ENCODE measurements around the gene TNFAIP8L1.
A peak's percentile ranks its signal among the peaks of the same experiment; 100 is the strongest.

The TNFAIP8L1 gene

DNA sequence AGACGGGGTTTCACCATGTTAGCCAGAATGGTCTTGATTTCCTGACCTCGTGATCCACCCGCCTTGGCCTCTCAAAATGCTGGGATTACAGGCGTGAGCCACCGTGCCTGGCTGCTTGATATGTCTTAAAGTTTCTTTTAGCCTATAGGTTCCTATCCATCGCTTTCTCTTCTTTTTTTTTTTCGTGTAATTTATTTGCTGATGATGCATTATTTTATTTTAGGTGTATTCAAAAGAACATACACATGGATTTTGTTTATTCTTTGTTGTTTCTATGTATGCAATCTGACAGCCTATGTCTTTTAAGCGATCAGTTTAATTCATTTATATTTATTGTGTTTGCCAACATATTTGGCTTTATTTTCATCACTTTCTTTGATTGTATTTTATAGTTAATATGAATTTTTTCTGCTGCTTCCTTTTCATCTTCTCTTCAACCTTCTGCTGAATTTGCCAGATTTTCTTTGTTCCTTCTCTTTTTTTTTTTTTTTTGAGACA, 26.0 kb upstream of the TNFAIP8L1 start:
- DNase-seq = no peak

DNA sequence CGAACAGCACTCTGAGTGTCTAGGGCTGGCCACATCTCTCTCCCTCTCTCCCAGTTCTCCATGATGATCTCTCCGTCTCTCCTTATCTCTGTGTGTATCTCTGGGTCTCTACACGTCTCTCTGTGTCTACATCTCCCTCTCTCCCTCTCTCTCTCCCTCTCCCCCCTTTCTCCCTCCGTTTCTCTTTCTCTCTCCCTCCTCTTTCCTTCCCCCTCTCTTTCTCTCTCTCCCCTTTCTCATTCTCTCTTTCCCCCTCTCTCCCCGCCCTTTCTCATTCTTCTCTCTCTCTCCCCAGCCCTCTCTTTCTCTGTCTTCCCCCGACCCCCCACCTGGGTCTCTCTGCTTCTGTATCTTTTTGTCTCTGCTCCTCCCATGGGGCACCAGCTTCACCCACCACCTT, 21.3 kb upstream of the TNFAIP8L1 start:
- no peak for DNase-seq

DNA sequence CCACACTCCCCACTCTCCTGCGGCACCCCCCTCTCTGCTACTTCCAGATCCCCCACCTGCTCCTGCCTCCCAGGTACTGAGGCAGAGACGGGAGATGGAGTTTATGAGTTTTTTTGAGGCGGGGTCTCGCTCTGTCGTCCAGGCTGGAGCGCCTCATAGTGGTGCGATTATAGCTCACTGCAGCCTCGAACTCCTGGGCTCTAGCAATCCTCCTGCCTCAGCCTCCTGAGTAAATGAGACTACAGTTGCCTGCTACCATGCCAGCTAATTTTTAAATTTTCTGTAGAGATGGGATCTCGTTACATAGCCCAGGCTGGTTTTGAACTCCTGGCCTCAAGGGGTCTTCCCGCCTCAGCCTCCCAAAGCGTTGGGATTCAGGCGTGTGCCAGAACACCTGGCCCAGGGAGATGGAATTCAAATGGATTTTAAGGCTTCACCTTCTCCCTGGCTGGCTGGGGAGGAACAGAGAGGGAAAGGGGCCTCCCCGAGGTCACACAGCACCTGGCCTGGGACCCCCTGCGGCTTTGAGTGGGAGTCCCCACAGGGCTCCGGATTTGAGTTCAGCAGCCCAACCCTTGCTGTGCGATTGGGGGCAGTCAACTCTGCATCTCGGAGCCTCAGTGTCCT, 19.5 kb upstream of the TNFAIP8L1 start:
- DNase-seq = no peak

DNA sequence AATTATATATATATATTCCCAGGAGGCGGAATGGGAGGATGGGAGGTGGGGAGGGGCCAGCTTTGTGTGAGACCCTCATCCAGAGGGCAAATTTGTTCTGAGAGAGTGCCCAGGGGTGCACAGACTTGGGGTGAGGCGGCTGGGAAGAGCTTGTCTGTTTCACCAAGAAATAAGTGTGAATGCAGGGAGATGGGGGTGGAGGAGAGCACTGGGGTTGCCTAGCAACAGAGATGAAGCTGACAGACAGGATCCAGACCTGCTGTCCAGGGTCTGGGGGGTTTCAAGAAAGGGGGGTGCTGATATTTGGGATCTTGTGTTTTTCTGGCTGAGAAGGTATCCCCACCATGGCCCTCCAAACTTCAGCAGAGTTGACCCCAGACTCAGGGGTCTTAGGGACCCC, 18.6 kb upstream of the TNFAIP8L1 start:
- no peak for DNase-seq

DNA sequence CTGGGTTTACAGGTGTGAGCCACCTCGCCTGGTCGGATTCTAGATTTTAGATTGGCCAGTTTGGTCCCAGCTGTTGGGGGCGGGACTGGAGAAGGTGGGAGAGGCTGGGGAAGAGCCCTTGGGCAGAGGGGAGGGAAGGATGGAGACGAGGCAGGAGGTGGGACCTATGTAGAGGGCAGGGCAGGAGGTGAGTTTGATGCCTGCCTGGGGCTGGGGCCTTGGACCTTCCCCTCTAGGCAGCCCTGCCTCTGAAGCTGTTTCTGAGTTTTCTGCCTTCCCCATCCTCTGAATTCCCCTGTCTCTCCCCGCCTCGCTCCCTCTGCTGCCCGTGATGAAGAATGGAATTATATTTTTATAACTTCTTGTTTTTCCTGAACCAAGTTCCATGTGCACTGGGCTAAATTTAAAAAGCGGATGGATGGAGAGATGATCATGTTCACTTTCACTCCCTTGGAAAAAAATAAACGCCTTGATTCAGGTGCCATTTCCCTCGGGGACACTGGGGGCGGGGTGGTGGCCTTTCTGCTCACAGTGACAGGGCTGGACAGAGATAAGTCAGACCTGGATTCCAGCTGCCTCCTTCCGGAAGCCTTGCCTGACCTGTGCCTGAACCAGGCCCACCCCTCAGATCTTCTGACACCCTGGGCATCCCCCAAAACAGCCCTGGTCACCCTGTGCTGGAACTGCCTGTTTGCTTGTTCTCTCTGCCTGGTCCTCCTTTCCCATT, 16.5 kb upstream of the TNFAIP8L1 start:
- no peak for DNase-seq

DNA sequence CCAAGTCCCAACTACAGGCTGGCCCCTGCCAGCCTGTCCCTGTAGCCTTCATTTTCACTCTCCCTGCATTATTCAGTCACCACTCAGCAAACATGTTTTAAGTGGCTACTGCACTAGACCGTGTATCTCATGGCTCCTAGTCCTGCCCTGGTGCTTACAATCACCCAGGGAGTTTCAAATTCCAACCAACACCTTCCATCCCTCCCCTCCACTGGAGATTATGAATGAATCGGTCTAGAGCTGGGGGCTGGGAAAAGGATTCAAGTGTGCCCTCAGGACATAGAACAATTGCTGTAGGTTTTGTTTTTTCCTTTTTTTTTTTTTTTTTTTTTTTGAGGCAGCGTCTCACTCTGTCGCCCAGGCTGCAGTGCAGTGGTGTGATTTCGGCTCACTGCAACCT, 15.0 kb upstream of the TNFAIP8L1 start:
- DNase-seq = no peak

DNA sequence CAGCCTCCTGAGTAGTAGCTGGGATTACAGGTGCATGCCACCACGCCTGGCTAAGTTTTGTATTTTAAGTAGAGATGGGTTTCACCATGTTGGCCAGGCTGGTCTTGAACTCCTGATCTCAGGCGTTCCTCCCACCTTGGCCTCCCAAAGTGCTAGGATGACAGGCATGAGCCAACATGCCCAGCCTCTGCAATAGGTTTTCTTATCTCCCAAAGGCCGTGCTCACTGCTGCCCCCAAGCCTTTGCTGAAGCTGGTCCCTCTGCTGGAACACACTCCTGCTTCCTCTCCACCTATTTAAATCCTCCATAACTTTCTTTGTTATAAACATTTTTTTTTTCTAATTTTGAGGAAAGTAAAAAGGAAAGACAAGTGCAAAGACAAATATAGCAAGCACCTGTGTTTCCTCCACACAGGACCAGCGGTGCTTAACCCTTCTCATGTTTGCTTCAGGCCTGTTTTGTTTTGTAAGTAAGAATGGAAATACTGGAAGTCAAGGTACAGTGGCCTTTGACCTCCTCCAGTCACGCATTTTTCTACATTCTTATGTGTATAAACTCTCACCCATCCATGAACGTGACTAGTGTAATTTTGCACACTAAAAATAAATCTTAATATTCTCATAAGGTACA, 14.5 kb upstream of the TNFAIP8L1 start:
- DNase-seq = no peak

DNA sequence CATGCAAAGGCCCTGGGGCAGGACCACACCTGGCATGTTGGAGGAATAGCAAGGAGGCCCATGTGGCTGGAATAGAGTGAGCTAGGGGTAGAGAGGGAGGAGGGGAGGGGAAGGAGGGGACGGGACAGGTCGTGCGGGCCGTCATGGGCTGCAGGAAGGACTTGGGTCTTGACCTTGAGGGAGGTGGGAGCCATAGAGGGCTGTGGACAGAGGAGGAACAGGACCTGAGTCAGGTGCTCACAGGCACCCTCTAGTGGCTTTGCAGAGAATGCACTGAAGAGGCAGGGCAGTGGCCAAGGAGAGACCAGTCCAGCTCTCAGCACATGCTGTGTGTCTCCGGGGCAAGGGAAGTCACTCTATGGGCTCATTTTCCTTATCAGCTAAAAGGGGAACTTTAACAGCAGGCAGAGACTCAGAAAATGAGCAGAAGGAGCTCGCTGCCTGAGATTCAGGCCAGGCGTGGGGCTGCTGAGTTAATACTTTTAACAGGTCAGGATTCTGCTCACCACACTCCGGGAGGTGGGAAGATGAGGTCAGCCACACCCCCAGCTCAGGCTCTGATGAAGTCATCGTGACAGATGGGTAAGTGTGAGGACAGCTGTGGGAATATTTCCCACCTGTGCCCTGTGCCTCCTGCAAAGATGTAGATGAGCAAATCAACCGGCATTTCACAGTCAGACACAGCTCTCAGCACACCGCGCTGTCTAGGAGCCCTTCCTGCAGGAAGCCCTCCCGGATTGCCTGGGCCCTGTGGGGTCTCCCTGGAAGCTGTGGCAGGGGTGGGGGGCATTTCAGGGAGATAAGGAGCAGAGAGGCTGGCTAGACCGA, 6.0 kb upstream of the TNFAIP8L1 start:
- DNase-seq = peak; percentile 47

DNA sequence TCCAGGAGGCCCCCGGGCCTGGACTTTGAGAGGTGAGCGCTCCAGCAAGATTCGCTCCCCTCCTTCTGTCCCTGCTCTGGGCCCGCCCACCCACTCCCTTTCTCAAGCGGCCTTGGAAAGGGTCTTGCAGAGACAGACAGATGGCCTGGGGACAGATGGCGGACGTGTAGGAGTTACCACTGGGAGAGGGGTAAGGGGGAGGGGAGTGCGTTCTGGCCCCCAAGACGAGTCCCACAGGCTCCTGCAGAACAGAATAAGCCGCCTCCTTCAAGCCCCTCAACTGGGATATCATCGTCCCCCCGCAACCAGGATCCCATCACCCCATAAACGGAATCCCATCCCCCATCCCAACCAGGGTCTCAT, 3.6 kb upstream of the TNFAIP8L1 start:
- DNase-seq = no peak

DNA sequence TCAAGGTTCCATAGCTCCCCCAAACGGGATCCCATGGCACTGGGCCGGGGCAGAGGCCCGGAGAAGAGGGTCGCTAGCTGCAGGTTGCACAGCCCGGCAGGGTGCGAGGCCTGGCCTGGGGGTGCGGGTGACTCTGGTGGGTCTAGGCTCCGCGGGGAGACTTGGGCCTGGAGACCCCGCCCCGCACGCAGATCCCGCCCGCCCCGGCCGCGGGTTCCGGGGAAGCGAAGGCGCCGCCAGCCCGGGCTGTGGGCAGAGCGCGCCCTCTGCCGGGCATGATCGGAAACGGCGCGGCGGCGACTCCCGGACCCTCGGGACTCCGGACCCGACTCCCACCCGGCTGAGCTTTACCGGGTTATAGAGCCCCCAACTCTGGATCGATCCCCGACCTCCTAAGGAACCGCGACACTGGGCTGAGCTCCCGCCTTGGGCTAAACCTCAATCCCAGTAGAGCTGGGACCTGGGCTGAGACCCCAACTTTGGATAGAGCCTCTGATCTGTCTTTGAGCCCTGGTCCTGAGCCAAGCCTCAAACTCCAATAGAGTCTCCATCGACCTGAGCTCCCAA, 3.1 kb upstream of the TNFAIP8L1 start:
- DNase-seq = peak; percentile 82

DNA sequence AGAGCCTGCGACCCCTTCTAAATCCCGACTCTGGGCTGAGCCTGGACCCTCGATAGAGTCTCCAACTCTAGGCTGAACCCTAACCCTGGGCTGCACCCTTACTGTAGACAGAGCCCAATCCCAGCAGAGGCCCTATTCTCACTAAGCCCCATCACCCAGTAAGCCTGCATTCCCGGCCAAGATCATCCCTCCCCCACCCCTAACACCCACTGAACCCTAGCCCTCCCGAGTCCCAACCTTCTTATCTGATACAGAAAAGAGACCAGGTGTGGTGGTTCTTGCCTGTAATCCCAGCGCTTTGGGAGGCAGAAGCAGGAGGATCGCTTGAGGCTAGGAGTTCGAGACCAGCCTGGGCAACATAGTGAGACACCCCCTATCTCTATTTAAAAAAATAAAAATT, 2.6 kb upstream of the TNFAIP8L1 start:
- no peak for DNase-seq

DNA sequence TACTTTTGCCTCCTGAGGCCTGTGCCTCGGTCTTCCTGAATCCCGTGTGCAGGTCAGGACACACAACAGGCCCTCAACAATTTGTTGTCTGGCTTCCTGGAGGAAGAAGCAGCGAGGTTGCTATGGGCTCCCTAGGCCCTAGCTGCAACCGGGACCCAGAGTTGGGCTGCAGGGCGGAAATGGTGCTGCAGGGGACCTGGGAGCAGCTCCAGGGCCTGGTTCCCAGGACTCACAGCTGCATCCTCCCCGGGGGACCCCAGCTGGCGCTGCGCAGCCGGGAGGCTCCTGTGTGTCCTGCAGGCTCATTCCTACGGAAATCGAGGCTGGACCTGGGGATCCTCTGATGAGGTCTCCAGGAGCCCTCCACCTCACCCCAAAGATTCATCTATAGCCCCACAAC, 999 bp upstream of the TNFAIP8L1 start:
- peak; percentile 32 for DNase-seq

DNA sequence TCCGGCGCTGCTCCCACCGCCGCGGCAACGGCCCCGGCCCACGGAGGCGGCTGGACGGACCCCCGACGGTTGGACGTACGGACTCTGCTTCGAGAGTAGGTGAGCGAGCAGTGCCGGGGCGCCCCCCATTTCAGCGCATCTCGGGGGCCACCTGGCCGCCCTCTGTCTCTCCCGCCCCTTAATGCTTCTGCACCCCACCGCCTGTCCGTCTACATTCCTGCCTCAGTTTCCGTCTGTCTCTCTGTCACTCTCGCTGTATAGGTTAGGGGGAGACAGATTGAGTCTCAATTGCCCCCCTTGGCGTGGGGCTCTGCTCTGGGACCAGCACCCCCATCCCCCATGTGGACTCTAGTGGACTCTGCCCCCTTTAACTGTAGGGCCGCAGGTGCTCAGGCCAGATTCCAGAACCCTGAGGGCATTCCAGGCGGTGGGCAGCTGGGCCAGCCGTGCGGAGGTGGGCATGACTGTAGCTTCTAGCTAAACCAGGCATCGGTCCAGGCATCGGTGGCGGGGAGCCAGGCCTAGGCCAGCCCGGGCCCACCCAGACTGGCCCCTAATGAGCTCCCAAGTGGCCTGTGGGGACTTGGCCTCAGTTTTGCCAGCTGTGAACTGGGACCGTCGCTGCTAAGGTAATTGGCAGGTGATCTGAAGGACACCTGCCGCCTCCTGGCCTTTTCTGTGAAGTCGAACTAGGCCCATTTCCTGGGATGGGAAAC, 373 bp downstream of the TNFAIP8L1 start:
- peak; percentile 42 for DNase-seq

DNA sequence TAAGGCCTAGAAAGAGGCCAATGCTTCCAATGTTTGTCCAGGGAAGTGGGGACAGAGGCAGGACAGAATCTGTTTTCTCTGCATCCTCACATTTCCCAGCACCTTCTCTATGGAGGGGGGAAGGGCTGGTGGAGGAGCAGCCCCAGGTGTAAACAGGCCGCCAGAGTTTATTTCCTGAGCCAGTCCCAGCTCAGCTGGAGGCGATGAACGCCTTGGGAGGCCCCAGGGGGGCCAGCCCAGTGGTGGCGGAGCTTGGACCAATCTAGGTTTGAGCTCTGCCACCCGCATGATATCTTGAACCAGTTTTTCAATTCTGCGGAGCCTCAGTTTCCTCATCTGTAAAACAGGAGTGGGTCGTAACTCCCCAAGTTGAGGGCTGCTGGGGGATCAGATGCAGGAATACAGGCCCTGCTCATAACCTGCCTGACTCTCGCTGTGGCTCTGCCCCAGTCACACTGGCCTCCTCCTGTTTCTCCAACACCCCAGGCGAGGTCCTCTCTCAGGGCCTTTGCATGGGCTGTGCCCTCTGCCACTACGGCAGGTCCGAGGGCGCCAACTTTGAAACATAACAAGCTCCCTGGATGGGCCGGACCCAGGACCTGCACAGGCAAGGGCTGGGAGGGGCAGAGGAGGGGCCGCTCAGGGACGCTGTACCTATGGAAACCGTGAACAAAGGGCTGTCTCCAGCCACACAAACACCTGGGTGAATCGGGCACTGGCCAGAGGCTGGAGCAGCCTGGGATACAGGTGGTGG, 1.1 kb downstream of the TNFAIP8L1 start:
- no peak for DNase-seq

DNA sequence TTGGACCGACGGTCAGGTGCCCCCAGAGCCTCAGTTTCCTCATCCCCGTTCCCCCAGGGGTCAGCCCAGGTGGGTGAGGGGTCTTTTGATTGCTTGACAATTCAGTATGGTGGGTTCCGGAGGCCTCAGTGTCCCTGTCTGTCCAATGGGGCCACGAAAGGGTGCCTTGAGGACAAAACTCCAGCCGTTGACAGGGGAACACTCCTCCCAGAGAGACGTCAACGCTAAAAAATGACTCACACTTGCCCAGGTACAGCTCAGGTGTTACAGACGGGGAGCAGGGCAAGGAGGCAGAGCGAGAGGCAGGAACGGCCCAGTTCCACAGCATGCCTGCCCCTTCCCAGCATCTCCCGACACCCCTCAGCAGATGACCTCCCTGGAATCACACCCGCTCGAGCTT, 1.8 kb downstream of the TNFAIP8L1 start:
- no peak for DNase-seq

DNA sequence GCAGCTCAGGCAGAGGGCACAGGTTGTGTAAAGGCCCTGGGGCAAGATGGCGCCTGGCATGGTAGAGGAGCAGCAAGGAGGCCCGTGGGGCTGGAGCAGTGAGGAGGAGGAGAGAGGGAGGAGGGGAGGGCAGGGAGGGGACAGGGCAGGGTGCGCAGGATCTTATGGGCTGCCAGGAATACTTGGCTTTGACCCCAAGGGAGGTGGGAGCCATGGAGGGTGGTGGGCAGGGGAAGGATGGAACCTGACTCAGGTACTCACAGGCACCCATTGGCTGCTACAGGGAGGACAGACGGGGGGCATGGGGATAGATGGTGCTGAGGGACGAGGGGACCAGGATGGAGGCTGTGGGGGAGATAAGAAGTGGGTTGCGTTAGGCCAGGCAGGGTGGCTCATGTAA, 3.3 kb downstream of the TNFAIP8L1 start:
- DNase-seq = no peak

DNA sequence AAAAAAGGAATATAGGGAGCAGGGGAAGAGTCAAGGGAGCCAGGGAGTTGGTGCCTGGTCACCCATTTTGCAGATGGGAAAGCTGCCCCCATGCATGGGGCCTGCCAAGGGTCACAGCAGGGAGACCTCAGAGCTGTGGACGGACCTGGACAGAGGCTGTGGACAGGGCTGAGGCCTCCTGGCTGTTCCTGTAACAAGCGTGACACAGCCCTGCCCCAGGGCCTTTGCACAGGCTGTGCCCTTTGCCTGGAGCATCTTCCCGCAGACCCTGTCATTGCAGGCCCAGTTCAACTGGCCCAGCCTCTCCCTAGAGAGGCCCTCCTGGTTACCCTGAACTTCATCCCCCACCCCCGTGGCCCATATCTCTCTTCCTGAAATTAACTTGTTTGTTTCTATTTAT, 6.4 kb downstream of the TNFAIP8L1 start:
- DNase-seq = no peak

DNA sequence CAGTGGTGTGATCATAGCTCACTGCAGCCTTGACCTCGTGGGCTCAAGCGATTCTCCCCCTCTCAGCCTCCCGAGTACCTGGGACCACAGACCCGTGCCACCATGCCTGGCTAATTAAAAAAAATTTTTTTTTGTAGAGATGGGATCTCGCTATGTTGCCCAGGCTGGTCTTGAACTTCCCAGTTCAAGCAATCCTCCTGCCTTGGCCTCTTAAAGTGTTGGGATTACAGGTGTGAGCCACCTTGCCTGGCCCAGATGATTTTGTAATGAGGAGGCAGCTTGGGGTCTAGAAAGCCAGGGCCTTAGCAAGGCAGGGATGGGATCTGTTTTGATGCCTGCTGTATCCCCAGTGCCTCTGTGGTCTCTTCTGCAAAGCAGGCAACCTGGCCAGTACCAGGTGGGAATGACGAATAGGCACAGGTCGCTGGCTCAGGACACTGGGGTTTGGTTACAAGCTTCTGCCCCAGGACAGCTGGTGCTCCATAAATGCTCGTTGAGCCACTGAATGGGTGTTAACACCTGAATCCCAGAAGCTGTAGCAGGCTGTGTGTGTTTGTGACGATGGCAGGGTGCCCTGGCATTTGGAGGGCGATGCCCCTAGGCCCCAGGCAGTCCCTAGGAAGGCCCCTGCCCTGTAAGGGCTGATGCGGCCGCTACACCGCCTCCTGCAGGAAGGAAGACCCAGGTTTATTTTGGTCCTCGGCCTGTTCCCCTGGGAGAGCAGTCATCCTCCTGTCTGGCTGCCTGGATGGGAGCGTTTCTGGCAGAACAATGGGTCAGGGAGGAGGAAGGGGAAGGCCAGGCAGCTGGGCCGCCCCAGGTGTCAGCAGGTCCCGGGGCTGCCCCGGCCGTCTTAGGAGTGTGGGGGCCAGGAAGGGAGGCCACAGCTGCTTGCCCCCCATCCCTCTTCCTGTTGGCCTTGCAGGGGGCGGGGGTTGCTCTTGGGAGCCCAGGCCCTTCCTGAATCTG, 8.6 kb downstream of the TNFAIP8L1 start:
- no peak for DNase-seq

DNA sequence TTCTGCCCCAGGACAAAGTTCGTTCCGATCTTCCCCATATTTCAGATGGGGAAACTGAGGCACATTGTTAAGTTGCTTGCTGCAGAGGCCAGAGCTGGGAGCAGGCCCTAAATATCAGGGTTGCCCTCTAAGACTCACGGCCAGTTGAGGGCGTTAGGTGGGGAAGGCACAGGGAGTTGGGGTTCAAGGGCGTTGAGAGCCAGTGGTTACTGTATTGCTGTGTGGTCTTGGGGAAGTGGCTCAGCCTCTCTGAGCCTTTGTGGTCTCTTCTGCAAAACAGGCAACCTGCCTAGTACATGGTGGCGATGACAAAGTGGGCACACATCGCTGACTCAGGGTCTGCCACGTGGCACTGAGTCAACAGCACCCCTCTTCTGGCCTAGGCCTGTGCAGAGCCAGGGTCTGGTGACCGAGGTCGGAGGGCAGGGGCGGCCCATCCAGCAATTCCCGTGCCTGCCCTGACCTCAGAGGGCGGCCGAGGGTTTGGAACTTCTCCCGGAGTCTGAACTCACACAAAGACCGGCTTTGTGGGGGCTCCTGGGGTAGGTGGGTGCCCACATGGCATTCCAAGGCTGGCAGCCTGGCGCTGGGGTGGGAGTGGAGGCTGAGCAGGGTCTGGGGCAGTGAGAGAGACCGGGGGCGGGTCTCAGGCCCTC, 10.2 kb downstream of the TNFAIP8L1 start:
- no peak for DNase-seq

DNA sequence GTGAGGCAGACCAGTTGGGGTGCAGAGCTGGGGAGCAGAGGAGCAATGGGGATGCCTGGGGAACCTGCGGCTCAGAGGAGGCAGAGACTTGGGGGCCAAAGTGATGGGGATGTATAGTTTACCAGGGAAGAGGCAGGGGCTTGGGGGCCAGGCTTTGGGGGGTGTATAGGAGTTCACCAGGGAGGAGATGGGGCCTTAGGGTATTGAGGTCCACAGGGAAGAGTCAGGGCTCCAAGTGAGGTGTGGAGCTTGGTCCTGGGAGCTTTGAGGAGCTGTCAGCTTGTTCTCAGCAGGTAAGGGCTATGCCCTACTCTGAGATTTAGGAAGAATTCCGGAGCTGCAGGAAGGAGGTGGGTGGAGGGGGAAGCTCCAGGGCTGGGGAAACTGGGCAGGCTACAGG, 10.8 kb downstream of the TNFAIP8L1 start:
- DNase-seq = no peak

All from activated T-cell treated with anti-CD3 and anti-CD28 coated beads, Interleukin-2, amount 50 U/mL, for 1 hour (primary cell).